ENCODE data around the gene FALEC.
A peak's percentile ranks its signal among the peaks of the same experiment; 100 is the strongest.
"Not testable (repeated sequence)": the region's sequence is repeated elsewhere in the genome, so short reads cannot be mapped to it uniquely, and the experiment has no call there.

Gene FALEC

GRCh38 chr1:150560576-150561253, 45.2 kb downstream of the FALEC start:
- DNase-seq = peak; percentile 70

GRCh38 chr1:150561254-150561973, 45.9 kb downstream of the FALEC start:
- peak; percentile 90 for DNase-seq

GRCh38 chr1:150561974-150562445, 46.5 kb downstream of the FALEC start:
- DNase-seq = peak; percentile 51

- no peak for DNase-seq
These were observed 47.1 kb downstream of the FALEC start for GRCh38 chr1:150562446-150563339.

GRCh38 chr1:150563340-150564038, 47.9 kb downstream of the FALEC start:
- no peak for DNase-seq

GRCh38 chr1:150564051-150564991, 48.8 kb downstream of the FALEC start:
- no peak for DNase-seq

- DNase-seq = not testable (repeated sequence)
These were observed 49.9 kb downstream of the FALEC start for GRCh38 chr1:150565240-150565991.

GRCh38 chr1:150566589-150567340, 51.2 kb downstream of the FALEC start:
- DNase-seq = no peak

GRCh38 chr1:150567341-150567716, 51.8 kb downstream of the FALEC start:
- no peak for DNase-seq

- DNase-seq = no peak
These were observed 52.4 kb downstream of the FALEC start for GRCh38 chr1:150567717-150568593.

- no peak for DNase-seq
These were observed 53.0 kb downstream of the FALEC start for GRCh38 chr1:150568594-150568966.

- DNase-seq = no peak
These were observed 57.5 kb downstream of the FALEC start for GRCh38 chr1:150572918-150573647.

GRCh38 chr1:150573648-150574071, 58.1 kb downstream of the FALEC start:
- not testable (repeated sequence) for DNase-seq

- DNase-seq = no peak
These were observed 58.9 kb downstream of the FALEC start for GRCh38 chr1:150574260-150575071.

GRCh38 chr1:150575072-150575489, 59.5 kb downstream of the FALEC start:
- DNase-seq = no peak

- DNase-seq = no peak
These were observed 60.2 kb downstream of the FALEC start for GRCh38 chr1:150575518-150576366.
